GF-D8 (cell line): ENCODE measurements around the gene DOCK10.
A peak's percentile ranks its signal among the peaks of the same experiment; 100 is the strongest.
"Not testable (repeated sequence)": the region's sequence is repeated elsewhere in the genome, so short reads cannot be mapped to it uniquely, and the experiment has no call there.

Source experiments
- DNase-seq: peaks from one replicate; lab custom pipeline; 2025; lab: John Stamatoyannopoulos, UW

The DOCK10 gene

DNA sequence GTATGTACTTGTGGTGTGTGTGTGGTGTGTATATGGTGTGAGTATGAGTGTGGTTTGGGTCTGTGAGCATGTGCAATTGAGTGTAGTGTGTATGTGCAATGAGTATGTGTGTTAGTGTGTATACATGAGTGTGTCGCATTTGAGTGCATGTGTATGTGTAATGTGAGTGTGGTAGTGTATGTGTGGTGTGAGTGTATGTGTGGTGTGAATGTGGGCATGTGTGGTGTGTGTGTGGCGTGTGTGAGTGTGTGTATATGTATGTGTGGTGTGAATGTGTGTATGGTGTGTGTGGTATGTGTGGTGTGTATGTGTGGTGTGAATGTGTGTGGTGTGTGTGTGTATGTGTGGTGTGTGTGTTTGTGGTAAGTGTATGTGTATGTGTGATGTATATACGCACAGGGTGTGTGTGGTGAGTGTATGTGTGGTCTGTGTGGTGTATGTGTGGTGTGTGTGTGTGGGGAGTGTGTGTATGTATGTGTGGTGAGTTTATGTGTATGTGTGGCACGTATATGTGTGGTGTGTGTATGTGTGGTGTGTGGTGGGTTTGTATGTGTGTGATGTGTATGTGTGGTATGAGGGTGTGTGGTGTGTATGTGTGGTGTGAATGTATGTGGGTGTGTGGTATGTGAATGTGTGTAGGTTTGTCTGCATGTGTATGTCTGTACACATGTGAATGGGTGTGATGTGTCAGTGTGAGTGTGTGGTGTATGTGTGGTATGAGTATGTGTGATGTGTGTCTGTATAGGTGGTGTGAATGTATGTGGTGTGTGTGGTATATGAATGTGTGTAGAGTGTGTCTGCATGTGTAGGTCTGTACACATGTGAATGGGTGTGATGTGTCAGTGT lies 123.4 kb downstream of the DOCK10 start:
- DNase-seq = no peak

DNA sequence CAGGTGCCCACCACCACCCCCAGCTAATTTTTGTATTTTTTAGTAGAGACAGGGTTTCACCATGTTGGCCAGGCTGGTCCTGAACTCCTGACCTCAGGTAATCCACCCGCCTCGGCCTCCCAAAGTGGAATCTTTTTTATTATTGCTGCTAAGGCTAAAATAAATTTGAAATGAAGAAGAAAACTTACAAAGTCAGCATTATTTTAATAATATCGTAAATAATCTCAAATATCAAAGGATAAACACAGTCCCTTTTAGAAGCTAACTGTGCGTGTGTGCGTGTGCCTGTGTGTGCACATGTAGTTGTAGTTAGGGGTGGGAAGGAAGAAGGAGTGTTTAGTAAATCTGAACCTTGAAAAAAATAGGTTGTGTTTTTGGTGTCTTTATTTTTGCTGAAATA lies 125.0 kb downstream of the DOCK10 start:
- not testable (repeated sequence) for DNase-seq

DNA sequence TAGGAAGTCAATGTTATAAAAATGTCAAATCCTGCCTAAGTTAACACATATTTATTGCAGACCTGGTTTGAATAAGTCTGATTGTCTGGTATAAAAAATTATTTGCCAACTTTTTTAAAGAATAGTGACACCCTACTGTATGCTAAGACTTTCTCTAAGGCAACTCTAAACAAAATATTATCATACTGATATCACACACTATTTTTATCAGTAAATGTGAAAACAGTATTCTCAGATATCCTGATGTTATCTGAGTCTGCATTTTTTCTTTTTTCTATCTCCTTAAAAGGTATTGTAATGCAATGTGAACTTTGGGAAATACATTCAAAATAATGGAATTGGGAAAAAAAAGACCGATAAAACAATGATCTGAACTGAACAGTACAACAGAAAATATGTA lies 127.1 kb downstream of the DOCK10 start:
- DNase-seq = no peak

- DNase-seq = no peak
These were observed 131.7 kb downstream of the DOCK10 start for GRCh38 chr2:224910574-224910925.

DNA sequence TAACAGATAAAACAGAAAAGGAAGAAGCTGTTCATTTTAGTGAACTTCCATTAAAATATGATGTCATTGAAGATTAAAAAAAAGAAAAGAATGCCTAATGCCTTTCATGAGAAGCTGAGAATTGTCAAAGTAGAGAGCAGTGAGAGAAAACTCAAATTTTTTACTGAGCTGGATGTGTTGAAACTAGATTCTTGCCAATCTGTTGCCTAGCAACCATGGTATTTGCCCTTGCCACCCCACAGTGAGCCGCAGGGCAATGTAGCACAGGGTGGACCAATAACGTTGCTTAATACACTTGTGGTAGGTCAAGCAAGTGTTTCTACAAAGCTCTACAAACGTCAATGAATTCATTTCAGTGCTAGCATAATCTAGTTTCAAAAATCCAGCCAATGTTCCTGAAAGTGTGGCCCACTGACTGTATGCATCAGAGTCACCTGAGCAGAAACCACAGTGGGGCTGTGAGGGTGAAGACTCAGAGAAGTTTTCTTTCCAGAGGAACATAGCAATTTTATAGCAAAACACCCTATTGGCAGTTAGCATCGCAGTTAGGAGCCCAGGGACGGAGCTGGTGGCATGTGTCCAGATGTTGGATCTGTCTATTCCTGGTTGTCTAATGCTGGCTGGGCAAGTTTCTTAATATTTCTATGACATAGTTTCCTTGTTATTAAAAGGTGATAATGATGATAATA lies 132.2 kb downstream of the DOCK10 start:
- DNase-seq = no peak

GRCh38 chr2:224908818-224909217 lies 133.4 kb downstream of the DOCK10 start:
- no peak for DNase-seq

DNA sequence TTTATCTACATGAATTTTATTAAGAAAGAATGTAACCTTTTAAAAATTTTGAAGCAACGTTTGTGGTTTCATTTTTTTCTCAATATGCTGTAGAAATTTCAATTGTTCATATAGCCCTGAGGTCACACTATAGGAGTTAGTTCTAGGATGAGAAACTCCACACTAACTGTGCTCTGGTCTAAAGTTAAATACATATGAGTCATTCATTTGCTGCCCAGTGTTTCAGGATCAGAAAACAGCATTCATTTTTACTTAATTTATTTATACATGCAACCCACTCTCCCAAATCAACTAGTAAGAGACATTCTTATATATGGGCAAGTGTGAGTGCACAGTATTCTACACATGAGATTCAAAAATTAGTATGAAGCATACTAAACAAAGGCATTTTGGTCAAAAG lies 137.9 kb downstream of the DOCK10 start:
- DNase-seq = no peak

- no peak for DNase-seq
These were observed 138.6 kb downstream of the DOCK10 start for GRCh38 chr2:224903621-224904020.

GRCh38 chr2:224901121-224901676 lies 141.1 kb downstream of the DOCK10 start:
- DNase-seq = no peak

GRCh38 chr2:224895377-224895776 lies 146.9 kb downstream of the DOCK10 start:
- DNase-seq = no peak

- DNase-seq = no peak
These were observed 147.9 kb downstream of the DOCK10 start for GRCh38 chr2:224894356-224894755.

DNA sequence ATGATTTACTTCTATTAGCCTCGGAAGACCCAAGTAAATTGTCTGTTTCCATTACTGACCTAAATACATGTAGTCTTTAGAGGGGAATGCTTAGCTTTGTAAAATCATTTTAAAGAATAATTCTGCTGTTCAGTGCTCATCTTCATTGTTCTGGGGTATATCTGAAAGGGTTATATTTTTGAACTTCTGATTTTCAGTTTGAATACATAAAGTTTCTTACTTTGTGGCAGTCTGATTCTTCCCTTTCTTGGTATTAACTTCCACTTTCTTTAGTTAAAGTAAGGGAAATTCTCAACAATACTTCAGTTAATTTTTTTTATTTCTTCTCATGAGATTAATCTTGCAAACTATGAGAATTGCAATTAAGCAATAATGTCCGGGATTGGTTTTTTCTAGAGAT lies 148.4 kb downstream of the DOCK10 start:
- DNase-seq = no peak

DNA sequence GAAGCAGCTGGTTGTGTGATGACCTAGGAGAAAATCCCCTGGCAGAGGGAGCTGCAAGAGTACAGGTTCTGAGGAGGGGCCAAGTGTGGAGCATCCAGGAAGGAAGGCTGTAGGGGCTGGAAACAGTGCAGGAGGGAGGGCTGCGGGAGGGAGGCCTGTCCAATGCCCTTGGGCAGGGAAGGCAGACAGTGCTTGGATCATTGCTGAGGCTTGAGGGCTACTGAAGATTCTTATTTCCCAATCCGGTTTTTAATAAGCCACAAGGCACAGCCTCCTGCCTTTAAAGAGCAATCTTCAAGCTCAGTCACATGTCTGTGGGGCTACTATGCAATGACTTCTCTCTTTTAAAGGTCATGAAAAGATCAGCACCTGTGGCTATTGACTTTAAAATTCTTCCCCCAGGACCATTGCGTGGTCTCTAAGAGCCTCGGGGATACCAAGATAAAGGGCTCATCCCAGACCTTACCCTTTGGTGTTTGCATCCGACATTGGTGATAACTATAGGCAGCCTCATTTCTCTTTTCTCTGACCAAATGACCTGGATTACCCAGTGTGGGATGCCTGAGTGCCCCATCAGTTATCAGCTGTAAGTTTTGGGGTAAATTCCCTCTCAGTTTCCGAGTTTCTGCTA lies 149.6 kb downstream of the DOCK10 start:
- no peak for DNase-seq

- no peak for DNase-seq
These were observed 151.9 kb downstream of the DOCK10 start for GRCh38 chr2:224890372-224890771.

GRCh38 chr2:224887141-224887540 lies 155.1 kb downstream of the DOCK10 start:
- no peak for DNase-seq

GRCh38 chr2:224885836-224886547 lies 156.3 kb downstream of the DOCK10 start:
- DNase-seq = no peak

DNA sequence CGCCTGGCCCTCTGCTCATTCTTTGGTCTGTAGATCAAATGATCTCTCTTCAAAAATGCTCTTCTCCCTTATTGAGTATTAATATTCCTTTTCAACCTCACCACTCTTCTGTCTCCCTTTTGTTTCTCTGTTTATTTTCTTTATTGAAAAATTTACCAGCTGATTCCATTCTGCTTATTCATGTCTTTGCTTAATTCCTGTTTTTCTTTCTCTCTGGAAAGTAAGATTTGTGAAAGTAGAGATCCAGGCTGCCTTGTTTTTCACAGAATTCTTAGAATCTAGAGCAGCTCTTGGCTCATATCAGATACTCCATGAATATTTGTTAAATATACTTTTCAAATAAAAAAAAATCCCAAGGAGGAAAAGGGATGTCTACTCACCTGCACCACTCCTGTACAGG lies 157.0 kb downstream of the DOCK10 start:
- DNase-seq = no peak

DNA sequence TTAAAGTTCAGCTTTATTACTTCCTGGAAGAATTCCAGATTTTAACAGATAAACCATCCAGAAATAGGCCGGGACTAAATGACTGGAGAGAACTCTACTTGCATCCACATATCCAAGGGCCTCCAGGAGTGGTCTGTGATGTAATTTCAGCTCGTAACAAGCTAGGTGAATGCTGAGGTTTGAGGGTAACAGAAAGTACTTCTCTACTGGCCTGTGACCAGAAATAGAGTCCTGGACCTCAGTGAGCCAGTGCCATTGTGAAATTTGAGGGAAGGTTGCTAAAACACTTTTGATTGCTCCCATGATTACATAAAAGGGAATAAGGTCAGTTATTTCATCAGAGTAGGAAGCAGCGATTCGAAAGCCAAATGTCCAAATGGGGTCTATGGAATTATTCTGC lies 158.1 kb downstream of the DOCK10 start:
- peak; percentile 17 for DNase-seq

DNA sequence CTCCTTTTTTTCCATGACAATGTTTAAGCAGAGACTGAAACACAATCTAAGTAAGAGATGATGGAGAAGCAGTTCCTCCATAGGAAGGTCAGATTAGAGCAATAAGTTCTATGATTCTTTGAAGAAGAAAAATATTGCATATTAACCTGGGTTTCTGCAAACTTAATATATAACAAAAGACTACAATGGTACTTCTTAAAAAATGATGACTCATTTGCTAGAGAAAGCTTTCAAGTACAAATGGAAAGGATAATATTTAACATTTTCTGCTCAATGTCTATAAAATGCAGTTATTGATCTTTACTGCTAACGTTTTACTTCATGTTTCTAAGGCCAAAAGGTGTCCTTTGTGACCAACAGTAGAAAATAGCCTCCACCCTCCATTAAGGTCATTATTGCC lies 158.6 kb downstream of the DOCK10 start:
- no peak for DNase-seq

GRCh38 chr2:224883172-224883516 lies 159.1 kb downstream of the DOCK10 start:
- DNase-seq = no peak

- DNase-seq = no peak
These were observed 159.7 kb downstream of the DOCK10 start for GRCh38 chr2:224882291-224883171.
